ENCODE data around the gene TNRC6B.

DNA sequence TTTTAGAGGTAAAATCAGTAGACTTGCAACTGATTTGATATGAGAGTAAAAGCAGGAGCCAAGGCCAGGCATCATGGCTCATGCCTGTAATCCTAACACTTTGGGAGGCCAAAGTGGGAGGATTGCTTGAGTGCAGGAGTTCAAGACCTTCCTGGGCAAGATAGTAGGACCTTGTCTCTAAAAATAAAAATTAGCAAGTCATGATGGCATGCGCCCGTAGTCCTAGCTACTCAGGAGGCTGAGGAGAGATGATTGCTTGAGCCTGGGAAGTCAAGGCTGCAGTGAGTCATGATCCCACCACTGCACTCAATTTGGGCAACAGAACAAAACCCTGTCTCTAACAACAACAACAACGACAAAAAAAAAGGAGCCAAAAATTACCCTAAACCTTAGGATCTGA is 206.2 kb downstream of the TNRC6B start:
- TF ChIP-seq, protein P1, sequence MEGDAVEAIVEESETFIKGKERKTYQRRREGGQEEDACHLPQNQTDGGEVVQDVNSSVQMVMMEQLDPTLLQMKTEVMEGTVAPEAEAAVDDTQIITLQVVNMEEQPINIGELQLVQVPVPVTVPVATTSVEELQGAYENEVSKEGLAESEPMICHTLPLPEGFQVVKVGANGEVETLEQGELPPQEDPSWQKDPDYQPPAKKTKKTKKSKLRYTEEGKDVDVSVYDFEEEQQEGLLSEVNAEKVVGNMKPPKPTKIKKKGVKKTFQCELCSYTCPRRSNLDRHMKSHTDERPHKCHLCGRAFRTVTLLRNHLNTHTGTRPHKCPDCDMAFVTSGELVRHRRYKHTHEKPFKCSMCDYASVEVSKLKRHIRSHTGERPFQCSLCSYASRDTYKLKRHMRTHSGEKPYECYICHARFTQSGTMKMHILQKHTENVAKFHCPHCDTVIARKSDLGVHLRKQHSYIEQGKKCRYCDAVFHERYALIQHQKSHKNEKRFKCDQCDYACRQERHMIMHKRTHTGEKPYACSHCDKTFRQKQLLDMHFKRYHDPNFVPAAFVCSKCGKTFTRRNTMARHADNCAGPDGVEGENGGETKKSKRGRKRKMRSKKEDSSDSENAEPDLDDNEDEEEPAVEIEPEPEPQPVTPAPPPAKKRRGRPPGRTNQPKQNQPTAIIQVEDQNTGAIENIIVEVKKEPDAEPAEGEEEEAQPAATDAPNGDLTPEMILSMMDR (IDR thresholded peaks at IDR 0.05; ENCODE audit: low read length): no peak
- no peak for TF ChIP-seq EZH2 (IDR thresholded peaks at IDR 0.05; ENCODE audit: borderline replicate concordance, low read length)

Data from OCI-LY1 (cell line).